Measurements from ENCODE around the gene DLAT. TPM values are rescaled to one million over a fixed set of nuclear protein-coding genes. Genes with fewer than 3 reads are reported as not detected.
"Not testable (repeated sequence)": the region's sequence is repeated elsewhere in the genome, so short reads cannot be mapped to it uniquely, and the experiment has no call there.

The DLAT gene
- total RNA-seq, 1 donor from 2014 or later, result 25.0 TPM

DNA sequence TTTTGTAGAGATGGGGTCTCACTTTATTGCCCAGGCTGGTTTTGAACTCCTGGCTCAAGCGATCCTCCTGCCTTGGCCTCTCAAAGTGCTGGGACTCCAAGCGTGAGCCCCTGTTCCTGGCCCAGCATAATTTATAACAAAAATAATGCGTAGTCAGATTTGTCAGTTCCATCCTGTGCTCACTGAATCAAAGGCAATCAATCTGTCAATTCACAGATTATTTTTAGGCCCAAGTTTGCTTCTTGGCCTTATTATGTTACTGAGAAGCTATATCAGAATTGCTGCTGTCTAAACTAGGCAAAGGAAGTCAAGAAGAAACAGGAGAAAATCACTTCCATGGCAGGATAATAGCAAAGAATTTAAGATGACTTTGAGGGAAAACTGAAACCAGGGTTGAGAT is 8.7 kb downstream of the DLAT start:
- Mint-ChIP-seq H3K27ac (no peak overlapping the region), H3K36me3 (peaks cover 50% of the 10 kb centered on the region)

GRCh38 chr11:112037527-112037926 is 12.3 kb downstream of the DLAT start:
- no peak overlapping the region for H3K27ac Mint-ChIP-seq

More for the DNA sequence above, 8.7 kb downstream of the DLAT start:
- Mint-ChIP-seq H3K9me3 (no peaks in the 10 kb centered on the region), H3K27me3 (ENCODE audit: low read depth) (no peaks in the 10 kb centered on the region), H3K4me3 (no peak overlapping the region), H3K4me1 (no peaks in the 10 kb centered on the region)
- TF ChIP-seq, protein P1, sequence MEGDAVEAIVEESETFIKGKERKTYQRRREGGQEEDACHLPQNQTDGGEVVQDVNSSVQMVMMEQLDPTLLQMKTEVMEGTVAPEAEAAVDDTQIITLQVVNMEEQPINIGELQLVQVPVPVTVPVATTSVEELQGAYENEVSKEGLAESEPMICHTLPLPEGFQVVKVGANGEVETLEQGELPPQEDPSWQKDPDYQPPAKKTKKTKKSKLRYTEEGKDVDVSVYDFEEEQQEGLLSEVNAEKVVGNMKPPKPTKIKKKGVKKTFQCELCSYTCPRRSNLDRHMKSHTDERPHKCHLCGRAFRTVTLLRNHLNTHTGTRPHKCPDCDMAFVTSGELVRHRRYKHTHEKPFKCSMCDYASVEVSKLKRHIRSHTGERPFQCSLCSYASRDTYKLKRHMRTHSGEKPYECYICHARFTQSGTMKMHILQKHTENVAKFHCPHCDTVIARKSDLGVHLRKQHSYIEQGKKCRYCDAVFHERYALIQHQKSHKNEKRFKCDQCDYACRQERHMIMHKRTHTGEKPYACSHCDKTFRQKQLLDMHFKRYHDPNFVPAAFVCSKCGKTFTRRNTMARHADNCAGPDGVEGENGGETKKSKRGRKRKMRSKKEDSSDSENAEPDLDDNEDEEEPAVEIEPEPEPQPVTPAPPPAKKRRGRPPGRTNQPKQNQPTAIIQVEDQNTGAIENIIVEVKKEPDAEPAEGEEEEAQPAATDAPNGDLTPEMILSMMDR (IDR thresholded peaks at IDR 0.05; ENCODE audit: unreplicated experiment), result no peak
- DNase-seq (ENCODE audit: low spot score in 2 of 2, unreplicated experiment in 2 of 2), result no peak

DNA sequence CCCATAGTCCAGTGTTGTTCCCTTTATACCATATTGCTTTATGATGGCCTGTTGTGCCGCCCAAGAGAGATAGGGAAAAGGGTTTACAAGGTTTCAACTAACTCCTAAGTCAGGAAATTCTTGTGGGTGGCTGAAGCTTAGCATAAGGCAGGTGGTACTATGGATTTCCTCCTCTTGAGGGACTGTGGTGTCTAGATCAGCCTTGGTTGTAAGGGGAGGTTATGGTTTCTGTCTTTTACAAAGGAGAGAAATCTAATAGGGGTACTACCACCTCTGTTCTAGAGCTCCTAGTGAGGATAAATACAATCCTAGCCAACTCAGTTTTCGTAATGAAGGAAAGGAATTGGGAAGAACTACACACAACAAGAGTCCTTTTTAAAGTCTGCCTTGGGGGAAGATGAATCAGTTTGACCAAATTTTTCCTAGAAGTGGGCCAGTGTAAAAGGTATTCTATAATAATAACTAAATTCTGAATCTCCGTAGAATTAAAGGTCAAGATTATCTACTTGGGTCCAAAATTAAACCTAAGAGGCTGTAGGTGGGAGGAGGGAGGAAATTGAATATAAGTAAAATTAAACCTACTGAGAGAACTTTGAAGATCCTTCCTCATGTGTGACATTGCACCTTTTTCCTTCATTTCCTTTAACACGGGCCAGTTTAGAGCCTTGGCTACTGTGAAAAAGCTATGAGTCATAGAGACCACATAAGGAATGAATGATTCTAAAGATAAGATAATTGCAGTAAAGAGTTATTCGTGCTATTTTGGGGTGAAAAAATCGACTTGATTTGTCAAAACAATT is 17.2 kb downstream of the DLAT start:
- TF ChIP-seq, protein P1 (IDR thresholded peaks at IDR 0.05; ENCODE audit: unreplicated experiment), result no peak
- DNase-seq (ENCODE audit: low spot score in 2 of 2, unreplicated experiment in 2 of 2), result no peak
- Mint-ChIP-seq H3K9me3 (peaks cover 6% of the 10 kb centered on the region), H3K4me1 (no peaks in the 10 kb centered on the region), H3K36me3 (peaks cover 49% of the 10 kb centered on the region), H3K27me3 (ENCODE audit: low read depth) (no peaks in the 10 kb centered on the region), H3K4me3 (no peak overlapping the region), H3K27ac (no peak overlapping the region)

More at GRCh38 chr11:112037527-112037926, 12.3 kb downstream of the DLAT start:
- Mint-ChIP-seq H3K27me3 (ENCODE audit: low read depth) (no peaks in the 10 kb centered on the region), H3K36me3 (peaks cover 49% of the 10 kb centered on the region), H3K9me3 (no peaks in the 10 kb centered on the region), H3K4me3 (no peak overlapping the region), H3K4me1 (no peaks in the 10 kb centered on the region)
- TF ChIP-seq, protein P1 (IDR thresholded peaks at IDR 0.05; ENCODE audit: unreplicated experiment), result no peak
- DNase-seq (ENCODE audit: low spot score in 2 of 2, unreplicated experiment in 2 of 2), result no peak

GRCh38 chr11:112042961-112043304 is 17.7 kb downstream of the DLAT start:
- peaks cover 8% of the 10 kb centered on the region for H3K9me3 Mint-ChIP-seq
- no peaks in the 10 kb centered on the region for H3K4me1 Mint-ChIP-seq
- peaks cover 52% of the 10 kb centered on the region for H3K36me3 Mint-ChIP-seq
- no peak for DNase-seq (ENCODE audit: low spot score in 2 of 2, unreplicated experiment in 2 of 2)
- TF ChIP-seq, protein P1 (IDR thresholded peaks at IDR 0.05; ENCODE audit: unreplicated experiment), result no peak
- H3K27ac Mint-ChIP-seq, result no peak overlapping the region
- H3K27me3 Mint-ChIP-seq (ENCODE audit: low read depth), result no peaks in the 10 kb centered on the region
- no peak overlapping the region for H3K4me3 Mint-ChIP-seq

- peaks cover 55% of the 10 kb centered on the region for H3K36me3 Mint-ChIP-seq
Measured at GRCh38 chr11:112044961-112045360, 19.8 kb downstream of the DLAT start.

DNA sequence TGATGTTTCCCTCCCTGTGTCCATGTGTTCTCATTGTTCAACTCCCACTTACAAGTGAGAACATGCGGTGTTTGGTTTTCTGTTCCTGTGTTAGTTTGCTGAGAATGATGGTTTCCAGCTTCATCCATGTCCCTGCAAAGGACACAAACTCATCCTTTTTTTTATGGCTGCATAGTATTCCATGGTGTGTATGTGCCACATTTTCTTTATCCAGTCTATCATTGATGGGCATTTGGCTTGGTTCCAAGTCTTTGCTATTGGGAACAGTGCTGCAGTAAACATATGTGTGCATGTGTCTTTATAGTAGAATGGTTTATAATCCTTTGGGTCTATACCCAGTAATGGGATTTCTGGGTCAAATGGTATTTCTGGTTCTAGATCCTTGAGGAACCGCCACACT is 21.4 kb downstream of the DLAT start:
- H3K27ac Mint-ChIP-seq; H3K27me3 Mint-ChIP-seq (ENCODE audit: low read depth); H3K4me1 Mint-ChIP-seq; DNase-seq (ENCODE audit: low spot score in 2 of 2, unreplicated experiment in 2 of 2); H3K4me3 Mint-ChIP-seq: not testable (repeated sequence)
- Mint-ChIP-seq H3K9me3 (peaks cover 12% of the 10 kb centered on the region), H3K36me3 (peaks cover 60% of the 10 kb centered on the region)

More at GRCh38 chr11:112044961-112045360, 19.8 kb downstream of the DLAT start:
- Mint-ChIP-seq H3K4me1 (no peaks in the 10 kb centered on the region), H3K27me3 (ENCODE audit: low read depth) (no peaks in the 10 kb centered on the region), H3K9me3 (peaks cover 12% of the 10 kb centered on the region), H3K4me3 (no peak overlapping the region), H3K27ac (no peak overlapping the region)
- TF ChIP-seq, protein P1 (IDR thresholded peaks at IDR 0.05; ENCODE audit: unreplicated experiment), result no peak
- no peak for DNase-seq (ENCODE audit: low spot score in 2 of 2, unreplicated experiment in 2 of 2)

DNA sequence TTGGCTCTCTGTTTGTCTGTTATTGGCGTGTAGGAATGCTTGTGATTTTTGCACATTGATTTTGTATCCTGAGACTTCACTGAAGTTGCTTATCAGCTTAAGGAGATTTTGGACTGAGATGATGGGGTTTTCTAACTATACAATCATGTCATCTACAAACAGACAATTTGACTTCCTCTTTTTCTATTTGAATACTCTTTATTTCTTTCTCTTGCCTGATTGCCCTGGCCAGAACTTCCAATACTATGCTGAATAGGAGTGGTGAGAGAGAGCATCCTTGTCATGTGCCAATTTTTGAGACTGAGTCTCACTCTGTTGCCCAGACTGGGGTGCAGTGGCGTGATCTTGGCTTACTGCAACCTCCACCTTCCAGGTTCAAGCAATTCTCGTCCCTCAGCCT is 23.0 kb downstream of the DLAT start:
- not testable (repeated sequence) for H3K4me3 Mint-ChIP-seq, H3K27ac Mint-ChIP-seq

More for the DNA sequence above, 23.0 kb downstream of the DLAT start:
- not testable (repeated sequence) for DNase-seq (ENCODE audit: low spot score in 2 of 2, unreplicated experiment in 2 of 2); H3K4me1 Mint-ChIP-seq; H3K27me3 Mint-ChIP-seq (ENCODE audit: low read depth)
- Mint-ChIP-seq H3K36me3 (peaks cover 69% of the 10 kb centered on the region), H3K9me3 (peaks cover 12% of the 10 kb centered on the region)

Data from mesothelial cell of epicardium (in vitro differentiated cells).